Measurements from ENCODE around the gene PHACTR3.

- TF ChIP-seq CTCF (IDR thresholded peaks at IDR 0.05) (no peak), POLR2AphosphoS5 (IDR thresholded peaks at IDR 0.05; ENCODE audit: low read depth, low read length) (no peak)
These were observed 257.1 kb downstream of the PHACTR3 start for GRCh38 chr20:59861401-59861800.
